Dermis blood vessel endothelial cell (primary cell): ENCODE data around the gene WNT11. TPM values are rescaled to one million over a fixed set of nuclear protein-coding genes. Genes with fewer than 3 reads are reported as not detected.
"Not testable (repeated sequence)": the region's sequence is repeated elsewhere in the genome, so short reads cannot be mapped to it uniquely, and the experiment has no call there.

Source experiments
- DNase-seq: peaks from one replicate; pipeline ENCODE4 v3.0.0; 2010
- total RNA-seq: library from RNA; depleted of rRNA; stranded (reverse); fragments of >200 nt; gene quantifications from 2 replicates; pipeline ENCODE4 v1.2.3, GENCODE V29; 2014

Gene WNT11
- total RNA-seq, 1 donor from 2014 or later = not detected

- DNase-seq = no peak
Observed at GRCh38 chr11:76201672-76202412, 4.5 kb downstream of the WNT11 start.

- DNase-seq = no peak
Observed at GRCh38 chr11:76201056-76201455, 5.2 kb downstream of the WNT11 start.

GRCh38 chr11:76200006-76200940 is 6.0 kb downstream of the WNT11 start:
- no peak for DNase-seq

- not testable (repeated sequence) for DNase-seq
Observed at GRCh38 chr11:76198691-76199090, 7.6 kb downstream of the WNT11 start.

- no peak for DNase-seq
Observed at GRCh38 chr11:76197941-76198640, 8.2 kb downstream of the WNT11 start.

- DNase-seq = no peak
Observed at GRCh38 chr11:76197332-76197731, 9.0 kb downstream of the WNT11 start.

- DNase-seq = no peak
Observed at GRCh38 chr11:76196849-76197248, 9.5 kb downstream of the WNT11 start.

- no peak for DNase-seq
Observed at GRCh38 chr11:76194872-76195668, 11.2 kb downstream of the WNT11 start.

GRCh38 chr11:76193219-76193618 is 13.1 kb downstream of the WNT11 start:
- no peak for DNase-seq

- no peak for DNase-seq
Observed at GRCh38 chr11:76190376-76190775, 15.9 kb downstream of the WNT11 start.

GRCh38 chr11:76189682-76190081 is 16.6 kb downstream of the WNT11 start:
- no peak for DNase-seq

- no peak for DNase-seq
Observed at GRCh38 chr11:76188873-76189272, 17.4 kb downstream of the WNT11 start.

GRCh38 chr11:76186776-76187279 is 19.5 kb downstream of the WNT11 start:
- DNase-seq = no peak

GRCh38 chr11:76185931-76186401 is 20.3 kb downstream of the WNT11 start:
- no peak for DNase-seq

- DNase-seq = no peak
Observed at GRCh38 chr11:76185511-76185910, 20.8 kb downstream of the WNT11 start.

- DNase-seq = no peak
Observed at GRCh38 chr11:76184551-76184993, 21.7 kb downstream of the WNT11 start.

- no peak for DNase-seq
Observed at GRCh38 chr11:76181371-76181770, 24.9 kb downstream of the WNT11 start.

- DNase-seq = no peak
Observed at GRCh38 chr11:76179147-76179546, 27.2 kb downstream of the WNT11 start.

- DNase-seq = no peak
Observed at GRCh38 chr11:76177250-76177686, 29.0 kb downstream of the WNT11 start.

GRCh38 chr11:76176463-76176862 is 29.8 kb downstream of the WNT11 start:
- DNase-seq = no peak

- DNase-seq = no peak
Observed at GRCh38 chr11:76175783-76176182, 30.5 kb downstream of the WNT11 start.

- no peak for DNase-seq
Observed at GRCh38 chr11:76174330-76174729, 32.0 kb downstream of the WNT11 start.
